ENCODE results near the gene CDK5RAP2. TPM values are rescaled to one million over a fixed set of nuclear protein-coding genes. Genes with fewer than 3 reads are reported as not detected.

CDK5RAP2 gene
- total RNA-seq, 3 donors from 2014 or later (not counting 1 experiment from before 2014, with no cell fraction given), result 81.5 to 95.7 (median 82.4) TPM

- DNase-seq (no peak), ATAC-seq (no peak)
- Histone ChIP-seq H3K27ac (ENCODE audit: low read length) (no peak overlapping the region), H3K4me1 (ENCODE audit: control insufficient read depth, insufficient read depth, low read length) (no peaks in the 10 kb centered on the region), H3K27me3 (ENCODE audit: control insufficient read depth, insufficient read depth, low read length) (no peaks in the 10 kb centered on the region), H3K36me3 (ENCODE audit: control insufficient read depth, insufficient read depth, low read length) (peaks cover 40% of the 10 kb centered on the region), H3K4me3 (ENCODE audit: low read length) (no peak overlapping the region), H3K9me3 (ENCODE audit: control insufficient read depth, insufficient read depth, low read length) (no peaks in the 10 kb centered on the region)
- Mint-ChIP-seq H3K27ac (no peak overlapping the region), H3K36me3 (peaks cover 10% of the 10 kb centered on the region), H3K9me3 (no peaks in the 10 kb centered on the region), H3K27me3 (ENCODE audit: low read depth in 2 of 2) (no peaks in the 10 kb centered on the region), H3K4me3 (no peak overlapping the region), H3K4me1 (no peaks in the 10 kb centered on the region)
- intact Hi-C loops (cut with micrococcal nuclease), result no loop called here
- no peak for TF ChIP-seq CTCF (IDR thresholded peaks at IDR 0.05)
- WGBS (ENCODE audit: insufficient coverage), result 100% methylated on average over 1 of the region's 1 CpG
Observed at GRCh38 chr9:120481248-120481647, 98.7 kb downstream of the CDK5RAP2 start.

GRCh38 chr9:120480707-120481106 lies 99.3 kb downstream of the CDK5RAP2 start:
- H3K36me3 ChIP-seq (ENCODE audit: control insufficient read depth, insufficient read depth, low read length), result peaks cover 42% of the 10 kb centered on the region
- 50% methylated on average over 1 of the region's 1 CpG for WGBS (ENCODE audit: insufficient coverage)
- H3K36me3 Mint-ChIP-seq, result peaks cover 10% of the 10 kb centered on the region

GRCh38 chr9:120478208-120478607 lies 101.8 kb downstream of the CDK5RAP2 start:
- peak overlapping the region in 1 of 2 donors; percentile 54 for H3K27ac Mint-ChIP-seq
- intact Hi-C loops (cut with micrococcal nuclease), result loop anchor here (10.0 kb wide), 2 partner anchors 513 to 923 kb away; no protein-coding TSS in a partner anchor
- Histone ChIP-seq H3K36me3 (ENCODE audit: control insufficient read depth, insufficient read depth, low read length) (peaks cover 47% of the 10 kb centered on the region), H3K27me3 (ENCODE audit: control insufficient read depth, insufficient read depth, low read length) (no peaks in the 10 kb centered on the region), H3K4me3 (ENCODE audit: low read length) (no peak overlapping the region), H3K9me3 (ENCODE audit: control insufficient read depth, insufficient read depth, low read length) (no peaks in the 10 kb centered on the region), H3K27ac (ENCODE audit: low read length) (no peak overlapping the region), H3K4me1 (ENCODE audit: control insufficient read depth, insufficient read depth, low read length) (no peaks in the 10 kb centered on the region)
- H3K4me3 Mint-ChIP-seq, result no peak overlapping the region
- DNase-seq (no peak), ATAC-seq (no peak)
- H3K27me3 Mint-ChIP-seq (ENCODE audit: low read depth in 2 of 2), result no peaks in the 10 kb centered on the region
- 88% methylated on average over 6 of the region's 6 CpGs for WGBS (ENCODE audit: insufficient coverage)
- no peaks in the 10 kb centered on the region for H3K36me3 Mint-ChIP-seq
- TF ChIP-seq CTCF (IDR thresholded peaks at IDR 0.05), result no peak
- no peaks in the 10 kb centered on the region for H3K9me3 Mint-ChIP-seq
- no peaks in the 10 kb centered on the region for H3K4me1 Mint-ChIP-seq

More at GRCh38 chr9:120480707-120481106, 99.3 kb downstream of the CDK5RAP2 start:
- Mint-ChIP-seq H3K4me3 (no peak overlapping the region), H3K27ac (no peak overlapping the region), H3K27me3 (ENCODE audit: low read depth in 2 of 2) (no peaks in the 10 kb centered on the region), H3K9me3 (no peaks in the 10 kb centered on the region), H3K4me1 (no peaks in the 10 kb centered on the region)
- intact Hi-C loops (cut with micrococcal nuclease), result no loop called here
- no peak overlapping the region for H3K27ac ChIP-seq (ENCODE audit: low read length)
- no peak for TF ChIP-seq CTCF (IDR thresholded peaks at IDR 0.05)
- H3K4me3 ChIP-seq (ENCODE audit: low read length), result no peak overlapping the region
- H3K27me3 ChIP-seq (ENCODE audit: control insufficient read depth, insufficient read depth, low read length), result no peaks in the 10 kb centered on the region
- no peaks in the 10 kb centered on the region for H3K9me3 ChIP-seq (ENCODE audit: control insufficient read depth, insufficient read depth, low read length)
- H3K4me1 ChIP-seq (ENCODE audit: control insufficient read depth, insufficient read depth, low read length), result no peaks in the 10 kb centered on the region
- ATAC-seq, result no peak
- no peak for DNase-seq

- intact Hi-C loops (cut with micrococcal nuclease), result loop anchor here (10.0 kb wide), 2 partner anchors 513 to 923 kb away; no protein-coding TSS in a partner anchor
- H3K4me1 Mint-ChIP-seq, result no peaks in the 10 kb centered on the region
- peak in 1 of 2 donors; percentile 41 for DNase-seq
- WGBS (ENCODE audit: insufficient coverage), result 64% methylated on average over 3 of the region's 3 CpGs
- Histone ChIP-seq H3K4me1 (ENCODE audit: control insufficient read depth, insufficient read depth, low read length) (no peaks in the 10 kb centered on the region), H3K27ac (ENCODE audit: low read length) (no peak overlapping the region), H3K4me3 (ENCODE audit: low read length) (no peak overlapping the region), H3K36me3 (ENCODE audit: control insufficient read depth, insufficient read depth, low read length) (peaks cover 42% of the 10 kb centered on the region), H3K9me3 (ENCODE audit: control insufficient read depth, insufficient read depth, low read length) (no peaks in the 10 kb centered on the region), H3K27me3 (ENCODE audit: control insufficient read depth, insufficient read depth, low read length) (no peaks in the 10 kb centered on the region)
- TF ChIP-seq CTCF (IDR thresholded peaks at IDR 0.05), result peak; percentile 72
- peak; percentile 56 to 74 (median 64) for ATAC-seq
- no peaks in the 10 kb centered on the region for H3K36me3 Mint-ChIP-seq
- no peaks in the 10 kb centered on the region for H3K9me3 Mint-ChIP-seq
- no peaks in the 10 kb centered on the region for H3K27me3 Mint-ChIP-seq (ENCODE audit: low read depth in 2 of 2)
- no peak overlapping the region for H3K4me3 Mint-ChIP-seq
- peak overlapping the region in 1 of 2 donors; percentile 54 for H3K27ac Mint-ChIP-seq
Observed at GRCh38 chr9:120477534-120478001, 102.4 kb downstream of the CDK5RAP2 start.
